HepG2 (cell line): ENCODE data around the gene RAB9A. TPM values are rescaled to one million over a fixed set of nuclear protein-coding genes. Genes with fewer than 3 reads are reported as not detected.

Experiments
- BCL3 ChIP-seq: sonication (generic); formaldehyde crosslinking; IDR thresholded peaks from 2 replicates; pipeline ENCODE4 v1.5.1; 2020; ENCODE audit warnings: mild to moderate bottlenecking, missing genetic modification reagents, moderate library complexity
- GTF3A ChIP-seq: sonication (generic); formaldehyde crosslinking; conservative IDR thresholded peaks from 2 replicates; pipeline ENCODE4 v1.4.0; 2020; ENCODE audit warnings: mild to moderate bottlenecking, missing genetic modification reagents
- KDM5A ChIP-seq: fragments of 200-600 bp; sonication (generic); IDR thresholded peaks from 2 replicates; pipeline ENCODE4 v1.7.0; 2018; ENCODE audit warnings: antibody characterized with exemption, mild to moderate bottlenecking, low read length, borderline replicate concordance
- KLF13 ChIP-seq: sonication (generic); formaldehyde crosslinking; IDR thresholded peaks from 2 replicates; pipeline ENCODE4 v1.4.0; 2020; ENCODE audit warnings: mild to moderate bottlenecking, missing genetic modification reagents
- KMT2B ChIP-seq: IDR thresholded peaks from 2 replicates; pipeline ENCODE4 v1.6.1; 2016; ENCODE audit warnings: missing genetic modification reagents, missing compliant biosample characterization
- MAFG ChIP-seq: sonication (generic); formaldehyde crosslinking; IDR thresholded peaks from 2 replicates; pipeline ENCODE4 v1.5.1; 2020; ENCODE audit warnings: mild to moderate bottlenecking, missing genetic modification reagents
- RFX5 ChIP-seq: IDR thresholded peaks from 2 replicates; pipeline ENCODE4 v1.6.1; 2011; ENCODE audit warnings: low read depth, low read length, improper control_type of control experiment
- YEATS4 ChIP-seq: sonication (generic); formaldehyde crosslinking; IDR thresholded peaks from 2 replicates; pipeline ENCODE4 v1.4.0; 2020; ENCODE audit warnings: missing genetic modification reagents, borderline replicate concordance
- ZNF121 ChIP-seq: sonication (generic); formaldehyde crosslinking; IDR thresholded peaks from 2 replicates; pipeline ENCODE4 v1.5.0; 2020; ENCODE audit warnings: mild to moderate bottlenecking, missing genetic modification reagents
- ZNF20 ChIP-seq: sonication (generic); formaldehyde crosslinking; IDR thresholded peaks from 2 replicates; pipeline ENCODE4 v1.4.0; 2020; ENCODE audit warnings: mild to moderate bottlenecking, moderate library complexity, missing genetic modification reagents
- ZNF260 ChIP-seq: sonication (generic); formaldehyde crosslinking; IDR thresholded peaks from 2 replicates; pipeline ENCODE4 v1.4.0; 2020; ENCODE audit warnings: missing genetic modification reagents, low read depth, mild to moderate bottlenecking, borderline replicate concordance
- ZNF44 ChIP-seq: sonication (generic); formaldehyde crosslinking; IDR thresholded peaks from 2 replicates; pipeline ENCODE4 v1.5.1; 2020; ENCODE audit warnings: mild to moderate bottlenecking, missing genetic modification reagents
- ZNF574 ChIP-seq: sonication (generic); formaldehyde crosslinking; IDR thresholded peaks from 2 replicates; pipeline ENCODE4 v1.4.0; 2020; ENCODE audit warnings: missing genetic modification reagents
- ZNF589 ChIP-seq: sonication (generic); formaldehyde crosslinking; conservative IDR thresholded peaks from 2 replicates; pipeline ENCODE4 v1.8.0; 2022; ENCODE audit warnings: mild to moderate bottlenecking, moderate library complexity, missing genetic modification reagents
- ZSCAN20 ChIP-seq: sonication (generic); formaldehyde crosslinking; IDR thresholded peaks from 2 replicates; pipeline ENCODE4 v1.4.0; 2020; ENCODE audit warnings: missing genetic modification reagents, mild to moderate bottlenecking, borderline replicate concordance
- polyA plus RNA-seq, 8 experiments: library from polyadenylated mRNA; depleted of rRNA in 3 of 8; stranded (reverse) in 7 of 8; unstranded in 1 of 8; fragments of >200 nt; fragmentation: Illumina TruSeq in 4 of 8; extraction: Trizol in 4 of 8; gene quantifications; 2 replicates each; pipeline versions ENCODE4 v1.2.1 to v1.2.3, GENCODE V29; 2011 to 2016; ENCODE audit warnings: low read depth in 4 of 8, missing spikeins in 1 of 8, mixed read lengths in 1 of 8; ENCODE audit not compliant: insufficient read depth in 1 of 8
- total RNA-seq, 5 experiments: library from RNA; depleted of rRNA; stranded (reverse); fragments of >200 nt; fragmentation: Illumina TruSeq; extraction: Trizol; gene quantifications; 2 replicates each; pipeline ENCODE4 v1.2.3, GENCODE V29; 2016; ENCODE audit warnings: low read depth in 1 of 5
- TF ChIP-seq, protein P1 (sequence below): sonication (generic); formaldehyde crosslinking; IDR thresholded peaks from 2 replicates; pipeline ENCODE4 v1.4.0; 2020; ENCODE audit warnings: mild to moderate bottlenecking, missing genetic modification reagents

Gene RAB9A
- total and polyA plus RNA-seq, 2 of the 13 experiments (the other 11 are each of a cell fraction or from before 2014, with no cell fraction given), result 10.5 to 23.1 TPM

DNA sequence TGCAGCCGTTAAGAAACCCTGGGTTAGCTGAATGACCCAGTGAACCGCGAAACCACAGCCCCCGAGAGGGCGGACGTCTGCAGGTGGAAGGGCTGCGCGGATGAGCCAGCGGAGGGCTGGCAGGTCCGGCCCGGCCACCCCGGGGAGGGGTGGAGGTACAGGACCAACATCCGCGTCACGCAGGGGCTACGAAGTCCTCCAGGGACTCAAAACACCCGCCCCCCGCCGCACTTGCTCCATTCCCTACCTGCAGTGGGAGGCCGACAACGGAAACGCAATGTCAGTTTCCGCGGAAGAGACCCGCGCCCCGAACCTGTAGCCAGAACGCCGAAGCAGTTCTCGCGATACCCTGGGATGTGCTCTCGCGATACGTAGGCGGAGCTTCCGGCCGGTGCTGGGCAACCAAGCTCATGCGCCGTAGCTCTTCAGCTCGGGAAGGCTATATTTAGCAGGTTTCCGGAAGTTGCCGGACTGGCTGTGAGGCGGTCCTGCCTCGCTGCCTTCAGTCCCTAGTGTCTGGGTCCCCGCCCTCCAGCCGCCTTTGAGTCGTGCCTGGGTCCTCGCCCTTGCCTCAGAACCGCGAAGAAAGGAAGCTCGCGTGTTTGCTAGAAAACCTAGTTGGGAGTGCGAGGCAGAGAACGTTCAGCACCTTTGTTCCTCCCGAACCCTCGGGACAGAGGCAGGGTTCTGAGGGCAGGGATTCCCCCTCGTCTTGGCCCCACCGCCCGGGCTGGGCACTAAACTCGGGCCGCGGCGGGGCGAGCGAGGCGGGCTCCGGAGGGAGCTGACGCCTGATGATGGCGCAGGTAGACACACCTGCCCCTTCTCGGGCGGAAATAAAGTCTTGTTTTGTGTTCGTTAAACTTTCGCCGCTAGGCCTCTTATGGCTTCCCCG, 45.6 kb downstream of the RAB9A start, which contains the start of the genes OFD1 and TRAPPC2 (continued):
- TF ChIP-seq, protein P1, sequence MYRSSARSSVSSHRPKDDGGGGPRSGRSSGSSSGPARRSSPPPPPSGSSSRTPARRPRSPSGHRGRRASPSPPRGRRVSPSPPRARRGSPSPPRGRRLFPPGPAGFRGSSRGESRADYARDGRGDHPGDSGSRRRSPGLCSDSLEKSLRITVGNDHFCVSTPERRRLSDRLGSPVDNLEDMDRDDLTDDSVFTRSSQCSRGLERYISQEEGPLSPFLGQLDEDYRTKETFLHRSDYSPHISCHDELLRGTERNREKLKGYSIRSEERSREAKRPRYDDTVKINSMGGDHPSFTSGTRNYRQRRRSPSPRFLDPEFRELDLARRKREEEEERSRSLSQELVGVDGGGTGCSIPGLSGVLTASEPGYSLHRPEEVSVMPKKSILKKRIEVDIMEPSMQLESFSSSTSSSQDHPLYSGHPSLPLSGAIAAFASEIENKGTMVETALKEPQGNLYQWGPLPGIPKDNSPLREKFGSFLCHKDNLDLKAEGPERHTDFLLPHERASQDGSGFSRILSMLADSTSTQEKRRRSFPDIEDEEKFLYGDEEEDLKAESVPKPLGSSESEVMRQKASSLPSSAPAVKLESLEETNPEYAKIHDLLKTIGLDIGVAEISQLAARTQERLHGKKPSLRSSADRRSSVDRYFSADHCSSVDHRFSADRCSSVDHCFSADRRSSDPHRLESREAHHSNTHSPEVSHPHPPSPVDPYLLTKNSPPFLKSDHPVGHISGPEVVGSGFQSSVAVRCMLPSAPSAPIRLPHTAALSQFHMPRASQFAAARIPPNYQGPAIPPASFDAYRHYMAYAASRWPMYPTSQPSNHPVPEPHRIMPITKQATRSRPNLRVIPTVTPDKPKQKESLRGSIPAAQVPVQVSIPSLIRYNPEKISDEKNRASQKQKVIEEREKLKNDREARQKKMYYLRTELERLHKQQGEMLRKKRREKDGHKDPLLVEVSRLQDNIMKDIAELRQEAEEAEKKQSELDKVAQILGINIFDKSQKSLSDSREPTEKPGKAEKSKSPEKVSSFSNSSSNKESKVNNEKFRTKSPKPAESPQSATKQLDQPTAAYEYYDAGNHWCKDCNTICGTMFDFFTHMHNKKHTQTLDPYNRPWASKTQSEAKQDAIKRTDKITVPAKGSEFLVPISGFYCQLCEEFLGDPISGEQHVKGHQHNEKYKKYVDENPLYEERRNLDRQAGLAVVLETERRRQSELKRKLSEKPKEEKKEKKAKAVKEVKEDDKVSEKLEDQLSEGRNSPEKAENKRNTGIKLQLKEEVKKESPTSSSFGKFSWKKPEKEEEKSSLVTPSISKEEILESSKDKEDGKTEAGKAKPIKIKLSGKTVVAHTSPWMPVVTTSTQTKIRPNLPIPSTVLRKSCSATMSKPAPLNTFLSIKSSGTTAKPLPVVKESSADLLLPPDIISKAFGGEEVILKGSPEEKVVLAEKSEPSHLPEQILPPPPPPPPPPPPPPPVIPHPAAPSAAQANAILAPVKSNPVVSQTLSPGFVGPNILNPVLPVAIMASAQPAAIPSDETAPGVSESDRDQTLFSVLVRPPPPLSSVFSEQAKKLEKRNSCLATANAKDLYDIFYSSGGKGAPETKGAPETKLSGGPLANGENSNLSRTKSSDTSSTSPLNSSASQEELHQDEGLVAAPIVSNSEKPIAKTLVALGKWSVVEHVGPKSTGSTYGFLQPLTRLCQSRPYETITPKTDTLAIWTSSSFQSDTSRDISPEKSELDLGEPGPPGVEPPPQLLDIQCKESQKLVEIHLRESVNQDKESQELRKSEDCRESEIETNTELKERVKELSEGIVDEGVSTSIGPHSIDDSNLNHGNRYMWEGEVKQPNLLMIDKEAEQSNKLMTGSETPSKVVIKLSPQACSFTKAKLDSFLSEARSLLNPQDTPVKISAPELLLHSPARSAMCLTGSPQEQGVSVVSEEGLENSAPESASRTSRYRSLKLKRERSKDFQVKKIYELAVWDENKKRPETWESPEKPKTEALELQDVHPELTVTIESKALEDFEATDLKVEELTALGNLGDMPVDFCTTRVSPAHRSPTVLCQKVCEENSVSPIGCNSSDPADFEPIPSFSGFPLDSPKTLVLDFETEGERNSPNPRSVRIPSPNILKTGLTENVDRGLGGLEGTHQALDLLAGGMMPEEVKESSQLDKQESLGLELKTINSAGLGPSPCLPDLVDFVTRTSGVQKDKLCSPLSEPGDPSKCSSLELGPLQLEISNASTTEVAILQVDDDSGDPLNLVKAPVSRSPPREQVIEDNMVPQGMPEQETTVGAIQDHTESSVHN (CRISPR knock-in tag), result no peak
- TF ChIP-seq BCL3 (CRISPR knock-in tag) (peak; percentile 39; the same call in 1 of the 2 replicates), YEATS4 (peak; percentile 56; the same call in 1 of the 2 replicates), ZNF20 (CRISPR knock-in tag) (no peak), ZNF121 (CRISPR knock-in tag) (no peak), KMT2B (peak; percentile 67; the same call in 1 of the 2 replicates), RFX5 (no peak), KDM5A (peak; percentile 71; the same call in 1 of the 2 replicates), ZNF574 (CRISPR knock-in tag) (peak; percentile 69; the same call in 1 of the 2 replicates), KLF13 (CRISPR knock-in tag) (no peak), GTF3A (CRISPR knock-in tag) (0 out of 2 replicates have a peak, but pooled peaks have one; percentile 50), ZSCAN20 (no peak), MAFG (CRISPR knock-in tag) (no peak), ZNF260 (no peak), ZNF44 (CRISPR knock-in tag) (no peak), ZNF589 (no peak)
